Gastrocnemius medialis (tissue), 4 donors: Measurements from ENCODE around the gene TMED3. TPM values are rescaled to one million over a fixed set of nuclear protein-coding genes. Genes with fewer than 3 reads are reported as not detected.

Experiments
- ATAC-seq, 2 donors: fragments of 150-250 bp; one replicate each; pipeline ENCODE4 v1.9.1; 2016
- DNase-seq, 2 donors: peaks; one replicate each; pipeline ENCODE4 v3.0.0-alpha.2; 2019
- H3K27ac ChIP-seq, 4 donors: fragments of 200-600 bp; sonication (generic); 1 replicate in 1 of 4; 2 replicates in 3 of 4; pipeline ENCODE4 v1.5.1; 2016 to 2018; ENCODE audit warnings: mild to moderate bottlenecking in 2 of 4, moderate library complexity in 1 of 4
- H3K27me3 ChIP-seq, 3 donors: fragments of 200-600 bp; sonication (generic) in 2 of 3; 1 replicate in 1 of 3; 2 replicates in 2 of 3; pipeline versions ENCODE4 v1.5.1 to v1.6.0; 2016 to 2019; ENCODE audit warnings: mild to moderate bottlenecking in 1 of 3, moderate library complexity in 1 of 3
- H3K36me3 ChIP-seq, 2 donors: fragments of 200-600 bp; sonication (generic) in 1 of 2; one replicate each; pipeline ENCODE4 v1.5.1; 2017 to 2018
- H3K4me1 ChIP-seq, 2 donors: fragments of 200-600 bp; sonication (generic) in 1 of 2; one replicate each; pipeline ENCODE4 v1.5.1; 2016 to 2017; ENCODE audit warnings: mild to moderate bottlenecking in 2 of 2
- H3K4me3 ChIP-seq, 4 donors: fragments of 200-600 bp; sonication (generic) in 3 of 4; 1 replicate in 1 of 4; 2 replicates in 3 of 4; pipeline ENCODE4 v1.5.1; 2016 to 2019; ENCODE audit warnings: mild to moderate bottlenecking in 2 of 4
- H3K9me3 ChIP-seq, 3 donors: fragments of 200-600 bp; sonication (generic) in 2 of 3; 1 replicate in 1 of 3; 2 replicates in 2 of 3; pipeline ENCODE4 v1.5.1; 2016 to 2019
- CTCF ChIP-seq, 5 experiments: fragments of 450-650 bp in 3 of 5; fragments of 200-600 bp in 2 of 5; sonication (generic) in 2 of 5; IDR thresholded peaks in 4 of 5; conservative IDR thresholded peaks in 1 of 5; 1 replicate in 4 of 5; 2 replicates in 1 of 5; pipeline ENCODE4 v1.5.1; 2016 to 2019; ENCODE audit warnings: antibody characterized with exemption in 5 of 5, mild to moderate bottlenecking in 3 of 5, moderate library complexity in 3 of 5
- POLR2A ChIP-seq, 2 donors: fragments of 450-650 bp; IDR thresholded peaks; one replicate each; pipeline ENCODE4 v1.6.1; 2017; ENCODE audit warnings: antibody characterized with exemption in 2 of 2, mild to moderate bottlenecking in 2 of 2, moderate library complexity in 2 of 2
- in situ Hi-C, 4 donors: fragments of 200-750 bp; cut with MboI; loops; one replicate each; pipeline versions ENCODE4 v1.15.0 to v1.8.0; 2017; ENCODE audit warnings: low sequenced_read_pairs in 4 of 4
- intact Hi-C: fragments of 100-400 bp; cut with DNase I; formaldehyde crosslinking; loops from one replicate; pipeline ENCODE4 v1.15.1; 2023; ENCODE audit warnings: low total_unique reads
- total RNA-seq, 4 donors: library from RNA; depleted of rRNA; stranded (reverse); fragments of >200 nt; gene quantifications; one replicate each; pipeline versions ENCODE4 v1.1.0 to v1.2.3, GENCODE V29; 2016

The TMED3 gene
- total RNA-seq, 4 donors from 2014 or later = 1.3 to 7.0 (median 5.4) TPM

GRCh38 chr15:79370716-79371115 lies 59.8 kb downstream of the TMED3 start:
- no peak overlapping the region for H3K4me3 ChIP-seq
- no peaks in the 10 kb centered on the region for H3K36me3 ChIP-seq
- TF ChIP-seq POLR2A (IDR thresholded peaks at IDR 0.05) = no peak
- no peak for TF ChIP-seq CTCF (IDR thresholded peaks at IDR 0.05 in 4 of 5, conservative IDR thresholded peaks at IDR 0.05 in 1 of 5)
- no peak overlapping the region for H3K27ac ChIP-seq
- no peak for ATAC-seq
- intact Hi-C loops (no loop called here), in situ Hi-C loops (no loop called here)
- H3K9me3 ChIP-seq = no peaks in the 10 kb centered on the region
- H3K27me3 ChIP-seq = no peaks in the 10 kb centered on the region
- DNase-seq = no peak
- no peaks in the 10 kb centered on the region for H3K4me1 ChIP-seq

DNA sequence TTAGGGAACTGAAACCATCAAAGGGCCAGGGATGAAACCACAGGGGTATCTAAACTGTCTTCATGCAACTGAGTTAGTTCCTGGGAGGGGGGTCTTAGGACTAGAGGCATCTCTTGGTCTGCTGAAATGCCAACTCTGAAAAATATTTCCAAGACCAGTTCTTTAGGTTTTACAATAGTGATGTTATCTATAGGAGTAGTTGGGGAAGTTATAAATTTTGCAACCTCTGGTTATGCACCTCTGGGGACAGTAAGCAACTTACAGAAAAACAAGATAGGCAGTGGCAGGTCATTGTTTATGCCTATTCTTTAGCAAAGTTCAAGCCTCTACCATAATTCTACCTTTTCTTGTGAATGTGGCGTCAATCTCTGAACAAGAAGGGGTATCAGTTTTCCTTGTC lies 60.7 kb downstream of the TMED3 start:
- H3K9me3 ChIP-seq = no peaks in the 10 kb centered on the region
- no peaks in the 10 kb centered on the region for H3K4me1 ChIP-seq
- no peaks in the 10 kb centered on the region for H3K36me3 ChIP-seq
- no peak for DNase-seq
- TF ChIP-seq POLR2A (IDR thresholded peaks at IDR 0.05) (no peak), CTCF (IDR thresholded peaks at IDR 0.05 in 4 of 5, conservative IDR thresholded peaks at IDR 0.05 in 1 of 5) (no peak)
- H3K27me3 ChIP-seq = no peaks in the 10 kb centered on the region
- ATAC-seq = no peak
- no peak overlapping the region for H3K4me3 ChIP-seq
- no peak overlapping the region for H3K27ac ChIP-seq
- in situ Hi-C loops (no loop called here), intact Hi-C loops (no loop called here)

GRCh38 chr15:79372428-79372827 lies 61.5 kb downstream of the TMED3 start:
- intact Hi-C loops = no loop called here
- no peak for TF ChIP-seq POLR2A (IDR thresholded peaks at IDR 0.05)
- TF ChIP-seq CTCF (IDR thresholded peaks at IDR 0.05 in 4 of 5, conservative IDR thresholded peaks at IDR 0.05 in 1 of 5) = no peak

More at GRCh38 chr15:79372428-79372827, 61.5 kb downstream of the TMED3 start:
- Histone ChIP-seq H3K27me3 (no peaks in the 10 kb centered on the region), H3K36me3 (no peaks in the 10 kb centered on the region), H3K27ac (no peak overlapping the region), H3K4me3 (no peak overlapping the region), H3K9me3 (no peaks in the 10 kb centered on the region), H3K4me1 (no peaks in the 10 kb centered on the region)
- in situ Hi-C loops = no loop called here
- ATAC-seq (no peak), DNase-seq (no peak)

Other genes with a start within 250 kb of the TMED3 start
- not detected for gene RASGRF1, start 220.3 kb upstream of the TMED3 start, total RNA-seq
- not detected for gene ANKRD34C, start 28.4 kb upstream of the TMED3 start, total RNA-seq
- gene MINAR1, start 121.2 kb downstream of the TMED3 start, total RNA-seq = 1 to 10 TPM in 1 of 4 donors, under 1 TPM in 3; 0.05 to 1.1 (median 0.30) TPM